HG02943 (cell line): ENCODE data around the gene ITGA3.

Experiments
- ATAC-seq: cut with Tn5 transposase; IDR thresholded peaks from one replicate; pipeline ENCODE4 v1.9.1; 2021; ENCODE audit warnings: mild to moderate bottlenecking, low read depth, moderate library complexity; ENCODE audit not compliant: unreplicated experiment

ITGA3 gene

GRCh38 chr17:50055426-50056216, at the start of gene ITGA3:
TSS of gene ITGA3 (plus strand) at chr17:50056110. CDS start at chr17:50056440, 330 bp downstream.
- no peak for ATAC-seq

- no peak for ATAC-seq
Observed at GRCh38 chr17:50009282-50009681, 46.6 kb upstream of the ITGA3 start.

- ATAC-seq = no peak
Observed at GRCh38 chr17:50013079-50013478, 42.8 kb upstream of the ITGA3 start.

- no peak for ATAC-seq
Observed at GRCh38 chr17:50014471-50015088, 41.3 kb upstream of the ITGA3 start.

- ATAC-seq = no peak
Observed at GRCh38 chr17:50015146-50015545, 40.8 kb upstream of the ITGA3 start.

- no peak for ATAC-seq
Observed at GRCh38 chr17:50018909-50019308, 37.0 kb upstream of the ITGA3 start.

- ATAC-seq = no peak
Observed at GRCh38 chr17:50020841-50021599, 34.9 kb upstream of the ITGA3 start.

GRCh38 chr17:50021681-50022370, 34.1 kb upstream of the ITGA3 start:
- no peak for ATAC-seq

- ATAC-seq = no peak
Observed at GRCh38 chr17:50022463-50023130, 33.3 kb upstream of the ITGA3 start.

- no peak for ATAC-seq
Observed at GRCh38 chr17:50023520-50023919, 32.4 kb upstream of the ITGA3 start.

GRCh38 chr17:50024808-50025207, 31.1 kb upstream of the ITGA3 start:
- ATAC-seq = no peak

GRCh38 chr17:50026046-50026675, 29.7 kb upstream of the ITGA3 start:
- ATAC-seq = no peak

GRCh38 chr17:50026837-50027171, 29.1 kb upstream of the ITGA3 start:
- ATAC-seq = no peak

GRCh38 chr17:50027172-50027880, 28.6 kb upstream of the ITGA3 start:
- no peak for ATAC-seq

GRCh38 chr17:50027881-50028735, 27.8 kb upstream of the ITGA3 start:
- ATAC-seq = no peak

GRCh38 chr17:50028736-50029120, 27.2 kb upstream of the ITGA3 start:
- ATAC-seq = no peak

GRCh38 chr17:50029185-50029584, 26.7 kb upstream of the ITGA3 start:
- ATAC-seq = no peak

GRCh38 chr17:50033316-50033715, 22.6 kb upstream of the ITGA3 start:
- no peak for ATAC-seq
